Osteocyte (in vitro differentiated cells): ENCODE data around the gene NAGLU. TPM values are rescaled to one million over a fixed set of nuclear protein-coding genes. Genes with fewer than 3 reads are reported as not detected.

Experiments
- DNase-seq: peaks from one replicate; pipeline ENCODE4 v3.0.0; 2021; ENCODE audit warnings: mixed read lengths; ENCODE audit not compliant: unreplicated experiment; ENCODE audit errors: extremely low spot score
- H3K27ac Mint-ChIP-seq: one replicate; pipeline ENCODE4 v1.8.0; 2021; ENCODE audit warnings: mild to moderate bottlenecking, mixed read lengths; ENCODE audit not compliant: unreplicated experiment
- H3K27me3 Mint-ChIP-seq: one replicate; pipeline ENCODE4 v1.8.0; 2021; ENCODE audit warnings: mixed read lengths; ENCODE audit not compliant: unreplicated experiment
- H3K36me3 Mint-ChIP-seq: one replicate; pipeline ENCODE4 v1.8.0; 2021; ENCODE audit warnings: mixed read lengths; ENCODE audit not compliant: unreplicated experiment
- H3K4me1 Mint-ChIP-seq: one replicate; pipeline ENCODE4 v1.8.0; 2021; ENCODE audit warnings: mixed read lengths; ENCODE audit not compliant: unreplicated experiment
- H3K4me3 Mint-ChIP-seq: one replicate; pipeline ENCODE4 v1.8.0; 2021; ENCODE audit warnings: mild to moderate bottlenecking, moderate library complexity, mixed read lengths; ENCODE audit not compliant: unreplicated experiment
- H3K9me3 Mint-ChIP-seq: one replicate; pipeline ENCODE4 v1.8.0; 2021; ENCODE audit warnings: mixed read lengths; ENCODE audit not compliant: unreplicated experiment
- total RNA-seq: library from RNA; stranded (reverse); gene quantifications from 2 replicates; pipeline ENCODE4 v1.2.1, GENCODE V29; 2021
- TF ChIP-seq, protein P1 (sequence below): fragments of 200-600 bp; sonication (generic); IDR thresholded peaks from 2 replicates; pipeline ENCODE4 v1.5.0; 2021; ENCODE audit warnings: antibody characterized with exemption, mild to moderate bottlenecking, moderate library complexity

NAGLU gene
- total RNA-seq, 1 donor from 2014 or later = 86.5 TPM

DNA sequence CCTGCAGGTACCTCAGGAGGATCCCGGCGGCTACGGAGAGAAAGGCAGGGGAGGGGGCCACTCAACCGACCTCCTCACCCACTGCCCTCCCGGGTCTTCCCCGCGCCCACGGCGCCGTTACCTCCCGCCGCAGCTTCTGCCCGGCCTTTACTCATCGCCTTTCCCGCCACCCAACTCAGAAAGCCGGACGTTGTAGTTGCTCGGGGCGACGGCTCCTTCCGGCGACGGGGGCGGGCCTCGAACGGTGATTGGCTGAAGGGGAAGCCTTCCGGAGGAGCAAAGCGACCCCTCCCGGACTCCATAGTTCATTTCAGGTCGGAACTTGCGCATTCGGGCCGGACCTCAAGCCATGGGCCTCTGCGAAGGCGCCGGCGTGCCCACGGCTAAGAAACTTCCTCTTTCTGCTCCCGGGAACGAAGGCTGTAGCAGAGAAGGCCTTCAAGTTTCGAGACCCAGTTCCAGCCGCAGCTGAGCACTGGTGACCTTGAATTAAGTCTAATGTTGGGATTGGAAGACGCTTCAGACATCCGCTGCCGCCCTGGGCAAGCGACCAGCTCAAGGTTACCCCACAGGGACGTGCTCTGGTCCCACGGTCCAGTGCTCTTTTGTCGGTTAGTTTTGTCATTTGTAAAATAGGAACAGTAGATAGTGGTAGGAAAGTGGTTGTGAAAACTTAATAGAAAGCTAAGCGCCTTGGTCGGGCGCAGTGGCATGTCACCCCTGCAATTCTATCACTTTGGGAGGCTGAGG is 41.7 kb downstream of the NAGLU start, which contains the start of gene PSMC3IP:
Gene PSMC3IP, minus strand, starts transcription at position 198 of the 750 bp plus-strand sequence. Its CDS starts 43 bp downstream, at position 155.
- Mint-ChIP-seq H3K9me3 (no peaks in the 10 kb centered on the region), H3K36me3 (peaks cover 22% of the 10 kb centered on the region), H3K27ac (peak within 1 kb of the TSS; percentile 98), H3K4me3 (peak within 1 kb of the TSS; percentile 98), H3K27me3 (no peaks in the 10 kb centered on the region), H3K4me1 (peaks cover 23% of the 10 kb centered on the region)
- TF ChIP-seq, protein P1, sequence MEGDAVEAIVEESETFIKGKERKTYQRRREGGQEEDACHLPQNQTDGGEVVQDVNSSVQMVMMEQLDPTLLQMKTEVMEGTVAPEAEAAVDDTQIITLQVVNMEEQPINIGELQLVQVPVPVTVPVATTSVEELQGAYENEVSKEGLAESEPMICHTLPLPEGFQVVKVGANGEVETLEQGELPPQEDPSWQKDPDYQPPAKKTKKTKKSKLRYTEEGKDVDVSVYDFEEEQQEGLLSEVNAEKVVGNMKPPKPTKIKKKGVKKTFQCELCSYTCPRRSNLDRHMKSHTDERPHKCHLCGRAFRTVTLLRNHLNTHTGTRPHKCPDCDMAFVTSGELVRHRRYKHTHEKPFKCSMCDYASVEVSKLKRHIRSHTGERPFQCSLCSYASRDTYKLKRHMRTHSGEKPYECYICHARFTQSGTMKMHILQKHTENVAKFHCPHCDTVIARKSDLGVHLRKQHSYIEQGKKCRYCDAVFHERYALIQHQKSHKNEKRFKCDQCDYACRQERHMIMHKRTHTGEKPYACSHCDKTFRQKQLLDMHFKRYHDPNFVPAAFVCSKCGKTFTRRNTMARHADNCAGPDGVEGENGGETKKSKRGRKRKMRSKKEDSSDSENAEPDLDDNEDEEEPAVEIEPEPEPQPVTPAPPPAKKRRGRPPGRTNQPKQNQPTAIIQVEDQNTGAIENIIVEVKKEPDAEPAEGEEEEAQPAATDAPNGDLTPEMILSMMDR = peak; percentile 43
- peak; percentile 97 for DNase-seq

DNA sequence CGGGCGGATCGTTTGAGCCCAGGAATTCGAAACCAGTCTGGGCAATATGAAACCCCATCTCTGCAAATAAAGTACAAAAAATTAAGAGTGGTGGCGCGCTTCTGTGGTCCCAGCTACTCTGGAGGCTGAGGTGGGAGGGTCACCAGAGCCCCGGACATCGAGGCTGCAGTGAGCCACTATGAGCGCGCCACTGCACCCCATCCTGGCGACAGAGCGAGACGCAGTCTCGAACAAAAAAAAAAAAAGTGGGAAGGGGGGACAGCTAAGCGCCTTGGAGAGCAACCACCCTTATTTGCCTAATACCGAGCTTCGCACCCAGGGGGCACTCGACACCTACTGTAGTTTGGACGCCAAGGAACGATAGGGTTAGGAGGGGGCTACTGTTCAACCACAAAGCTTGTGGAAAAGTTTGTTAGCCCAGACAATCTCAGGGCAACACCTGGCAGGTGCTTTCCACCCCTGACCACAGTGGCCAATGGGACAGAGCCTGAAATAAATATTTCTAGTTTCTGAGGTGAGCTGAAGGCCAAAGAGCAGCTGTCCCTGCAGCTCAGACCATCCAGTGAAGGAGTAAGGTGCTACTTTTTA is 42.3 kb downstream of the NAGLU start:
- H3K27me3 Mint-ChIP-seq = no peaks in the 10 kb centered on the region
- no peaks in the 10 kb centered on the region for H3K9me3 Mint-ChIP-seq
- peaks cover 24% of the 10 kb centered on the region for H3K36me3 Mint-ChIP-seq
- TF ChIP-seq, protein P1 = peak; percentile 79
- peak; percentile 91 for DNase-seq
- H3K4me3 Mint-ChIP-seq = peak overlapping the region; percentile 98
- H3K4me1 Mint-ChIP-seq = peaks cover 23% of the 10 kb centered on the region
- H3K27ac Mint-ChIP-seq = peak overlapping the region; percentile 98

DNA sequence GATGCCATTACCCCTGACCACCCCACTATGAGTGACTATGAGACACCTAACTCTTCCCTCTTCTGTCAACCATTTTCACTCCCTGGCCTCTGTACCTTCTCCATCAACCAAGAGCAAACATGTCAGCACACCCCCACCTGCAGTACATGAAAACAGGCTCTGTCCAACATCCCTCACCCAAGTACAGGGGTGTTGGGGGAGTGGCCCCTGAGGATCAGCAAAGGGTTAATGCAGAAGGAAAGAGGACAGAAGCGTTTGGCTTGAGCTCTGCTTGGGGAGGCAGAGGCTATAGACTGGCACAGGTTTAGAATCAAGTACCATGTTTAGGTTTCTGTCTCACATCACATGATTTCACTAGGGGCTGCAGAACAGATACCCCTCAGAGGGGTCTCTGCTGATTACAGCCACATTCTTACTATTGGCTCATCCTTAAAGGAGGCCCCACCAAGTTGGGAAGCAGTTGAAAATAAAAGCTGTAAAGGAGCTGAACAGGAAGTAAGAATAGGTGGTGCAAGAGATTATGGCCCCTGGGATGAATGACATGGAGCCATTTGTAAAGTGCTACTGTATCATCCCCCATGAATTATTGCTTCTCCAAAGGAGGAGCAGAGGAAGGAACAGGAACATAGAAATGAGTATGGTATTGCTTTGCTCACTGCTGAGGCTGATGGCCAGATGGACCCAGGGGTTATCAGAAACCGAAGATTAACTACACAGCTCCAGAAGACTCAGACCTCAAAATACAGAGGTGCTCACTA is 43.9 kb downstream of the NAGLU start:
- H3K36me3 Mint-ChIP-seq = peaks cover 25% of the 10 kb centered on the region
- peaks cover 23% of the 10 kb centered on the region for H3K4me1 Mint-ChIP-seq
- H3K27ac Mint-ChIP-seq = peak overlapping the region; percentile 32
- H3K4me3 Mint-ChIP-seq = no peak overlapping the region
- TF ChIP-seq, protein P1 = no peak
- DNase-seq = no peak
- no peaks in the 10 kb centered on the region for H3K9me3 Mint-ChIP-seq
- H3K27me3 Mint-ChIP-seq = no peaks in the 10 kb centered on the region

DNA sequence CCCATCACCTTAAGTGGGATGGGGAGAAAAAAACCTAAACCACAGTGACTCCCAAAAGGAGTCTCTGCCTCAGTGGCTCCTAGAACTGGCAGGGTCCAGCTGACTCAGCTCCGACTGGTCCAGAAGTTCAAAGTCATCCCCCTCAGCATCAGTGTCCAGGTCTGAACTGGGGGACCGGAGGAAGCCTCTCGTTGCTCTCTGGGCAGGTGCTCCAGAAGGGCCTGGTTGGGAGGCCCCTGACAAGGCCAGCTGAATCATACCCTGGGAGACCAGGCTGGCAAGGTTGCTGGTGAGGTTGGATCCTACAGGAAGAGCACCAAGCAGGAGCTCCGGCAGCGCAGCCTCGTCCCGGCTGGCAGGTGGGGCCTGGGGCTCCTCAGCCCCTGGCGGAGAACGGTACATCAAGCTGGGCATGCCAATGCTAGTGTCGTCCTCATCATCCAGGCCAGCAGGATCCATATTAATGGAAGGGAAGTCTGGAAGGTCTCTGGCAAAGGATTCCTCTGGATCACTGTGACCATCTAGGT is 45.8 kb downstream of the NAGLU start:
- TF ChIP-seq, protein P1 = no peak
- DNase-seq = no peak
- H3K27me3 Mint-ChIP-seq = no peaks in the 10 kb centered on the region
- no peak overlapping the region for H3K27ac Mint-ChIP-seq
- peaks cover 33% of the 10 kb centered on the region for H3K36me3 Mint-ChIP-seq
- H3K4me3 Mint-ChIP-seq = no peak overlapping the region
- no peaks in the 10 kb centered on the region for H3K9me3 Mint-ChIP-seq
- peaks cover 12% of the 10 kb centered on the region for H3K4me1 Mint-ChIP-seq
